ENCODE measurements around the gene SFXN5. TPM values are rescaled to one million over a fixed set of nuclear protein-coding genes. Genes with fewer than 3 reads are reported as not detected.
A peak's percentile ranks its signal among the peaks of the same experiment; 100 is the strongest.
"Not testable (repeated sequence)": the region's sequence is repeated elsewhere in the genome, so short reads cannot be mapped to it uniquely, and the experiment has no call there.

The SFXN5 gene
- total RNA-seq, 1 donor from 2014 or later = 20.2 TPM

DNA sequence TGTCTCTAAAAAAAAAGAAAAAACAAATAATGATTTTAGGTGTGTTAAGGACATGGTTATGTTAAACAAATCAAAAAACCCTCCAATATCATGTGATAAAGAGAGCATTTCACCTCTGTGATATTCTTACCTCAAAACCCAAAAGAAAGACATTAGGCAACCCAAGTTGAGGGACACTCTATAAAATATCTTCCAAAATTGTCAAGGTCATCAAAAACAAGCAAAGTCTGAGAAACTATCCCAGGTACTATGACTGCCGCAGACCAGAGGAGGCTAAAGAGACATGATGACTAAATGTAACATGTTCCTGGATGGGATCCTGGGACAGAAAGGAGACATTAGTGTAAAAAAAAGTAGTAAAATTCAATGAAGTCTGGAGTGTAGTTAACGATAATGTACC is 4.5 kb downstream of the SFXN5 start:
- Mint-ChIP-seq H3K27ac (no peak overlapping the region), H3K9me3 (no peaks in the 10 kb centered on the region), H3K27me3 (ENCODE audit: low read depth) (no peaks in the 10 kb centered on the region), H3K4me1 (peaks cover 31% of the 10 kb centered on the region), H3K36me3 (no peaks in the 10 kb centered on the region), H3K4me3 (no peak overlapping the region)
- TF ChIP-seq, protein P1, sequence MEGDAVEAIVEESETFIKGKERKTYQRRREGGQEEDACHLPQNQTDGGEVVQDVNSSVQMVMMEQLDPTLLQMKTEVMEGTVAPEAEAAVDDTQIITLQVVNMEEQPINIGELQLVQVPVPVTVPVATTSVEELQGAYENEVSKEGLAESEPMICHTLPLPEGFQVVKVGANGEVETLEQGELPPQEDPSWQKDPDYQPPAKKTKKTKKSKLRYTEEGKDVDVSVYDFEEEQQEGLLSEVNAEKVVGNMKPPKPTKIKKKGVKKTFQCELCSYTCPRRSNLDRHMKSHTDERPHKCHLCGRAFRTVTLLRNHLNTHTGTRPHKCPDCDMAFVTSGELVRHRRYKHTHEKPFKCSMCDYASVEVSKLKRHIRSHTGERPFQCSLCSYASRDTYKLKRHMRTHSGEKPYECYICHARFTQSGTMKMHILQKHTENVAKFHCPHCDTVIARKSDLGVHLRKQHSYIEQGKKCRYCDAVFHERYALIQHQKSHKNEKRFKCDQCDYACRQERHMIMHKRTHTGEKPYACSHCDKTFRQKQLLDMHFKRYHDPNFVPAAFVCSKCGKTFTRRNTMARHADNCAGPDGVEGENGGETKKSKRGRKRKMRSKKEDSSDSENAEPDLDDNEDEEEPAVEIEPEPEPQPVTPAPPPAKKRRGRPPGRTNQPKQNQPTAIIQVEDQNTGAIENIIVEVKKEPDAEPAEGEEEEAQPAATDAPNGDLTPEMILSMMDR (IDR thresholded peaks at IDR 0.05; ENCODE audit: unreplicated experiment) = no peak
- DNase-seq (ENCODE audit: low spot score in 2 of 2, unreplicated experiment in 2 of 2) = no peak

DNA sequence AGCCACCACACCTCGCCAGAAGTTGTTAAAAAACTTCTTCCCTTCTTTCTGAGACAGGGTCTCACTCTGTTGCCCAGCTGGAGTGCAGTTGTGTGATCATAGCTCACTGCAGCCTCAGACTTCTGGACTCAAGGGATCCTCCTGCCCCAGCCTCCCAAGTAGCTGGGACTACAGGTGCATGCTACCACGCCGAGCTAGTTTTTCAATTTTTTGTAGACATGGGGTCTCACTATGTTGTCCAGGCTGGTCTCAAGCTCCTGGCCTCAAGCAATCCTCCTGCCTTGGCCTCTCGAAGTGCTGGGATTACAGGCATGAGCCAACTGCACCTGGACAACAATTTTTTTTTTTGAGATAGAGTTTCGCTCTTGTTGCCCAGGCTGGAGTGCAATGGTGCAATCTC is 6.4 kb downstream of the SFXN5 start:
- peaks cover 25% of the 10 kb centered on the region for H3K4me1 Mint-ChIP-seq

DNA sequence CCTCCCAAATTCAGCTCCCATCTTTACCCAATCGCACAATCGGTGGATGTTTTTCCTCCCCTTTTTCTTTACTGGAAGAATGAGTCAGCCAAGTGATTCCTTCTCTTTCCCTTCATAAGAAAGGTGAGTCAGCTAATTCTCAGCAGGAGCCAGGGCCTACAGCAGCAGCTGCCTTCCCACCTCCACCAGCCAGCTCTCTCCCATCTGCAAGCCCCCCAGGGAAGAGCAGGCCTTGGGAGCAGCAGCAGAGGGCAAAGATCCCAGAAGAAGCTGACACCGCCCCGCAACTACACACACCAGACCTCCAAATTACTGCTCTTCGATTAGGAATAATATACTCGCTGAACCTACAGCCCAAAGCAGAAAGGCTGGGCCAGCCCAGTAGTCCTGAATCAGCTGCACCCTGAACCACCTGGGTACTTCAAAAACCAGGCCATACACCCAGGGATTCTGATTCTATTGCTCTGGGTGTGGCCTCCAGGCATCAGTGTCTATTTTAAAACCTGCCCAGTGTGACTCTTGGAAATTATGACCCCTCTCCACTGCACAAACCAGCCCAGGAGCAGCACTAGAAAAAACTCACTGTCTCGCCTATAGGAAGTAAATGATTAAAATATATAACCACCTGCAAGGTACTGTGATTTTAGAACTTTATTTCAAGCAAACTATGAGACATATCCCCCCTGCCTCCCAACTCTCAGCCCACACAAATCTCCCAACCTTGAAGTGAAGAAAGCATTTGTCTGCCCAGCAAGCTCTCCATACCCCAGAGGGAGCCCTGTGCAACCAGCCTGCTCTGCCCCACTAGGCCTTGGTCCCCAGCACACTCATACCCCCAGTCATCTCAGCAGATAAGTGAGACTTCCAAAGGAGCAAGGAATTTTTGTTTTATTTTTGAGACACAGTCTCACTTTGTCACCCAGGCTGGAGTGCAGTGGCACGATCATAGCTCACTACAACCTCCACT is 7.3 kb downstream of the SFXN5 start:
- H3K4me1 Mint-ChIP-seq = peaks cover 17% of the 10 kb centered on the region
- H3K36me3 Mint-ChIP-seq = no peaks in the 10 kb centered on the region
- no peak for DNase-seq (ENCODE audit: low spot score in 2 of 2, unreplicated experiment in 2 of 2)
- H3K4me3 Mint-ChIP-seq = no peak overlapping the region
- H3K9me3 Mint-ChIP-seq = no peaks in the 10 kb centered on the region
- no peaks in the 10 kb centered on the region for H3K27me3 Mint-ChIP-seq (ENCODE audit: low read depth)
- TF ChIP-seq, protein P1 (IDR thresholded peaks at IDR 0.05; ENCODE audit: unreplicated experiment) = no peak
- peak overlapping the region; percentile 23 for H3K27ac Mint-ChIP-seq

More for the DNA sequence above, 6.4 kb downstream of the SFXN5 start:
- H3K27me3 Mint-ChIP-seq (ENCODE audit: low read depth); H3K9me3 Mint-ChIP-seq; H3K36me3 Mint-ChIP-seq; H3K27ac Mint-ChIP-seq; DNase-seq (ENCODE audit: low spot score in 2 of 2, unreplicated experiment in 2 of 2); H3K4me3 Mint-ChIP-seq: not testable (repeated sequence)

DNA sequence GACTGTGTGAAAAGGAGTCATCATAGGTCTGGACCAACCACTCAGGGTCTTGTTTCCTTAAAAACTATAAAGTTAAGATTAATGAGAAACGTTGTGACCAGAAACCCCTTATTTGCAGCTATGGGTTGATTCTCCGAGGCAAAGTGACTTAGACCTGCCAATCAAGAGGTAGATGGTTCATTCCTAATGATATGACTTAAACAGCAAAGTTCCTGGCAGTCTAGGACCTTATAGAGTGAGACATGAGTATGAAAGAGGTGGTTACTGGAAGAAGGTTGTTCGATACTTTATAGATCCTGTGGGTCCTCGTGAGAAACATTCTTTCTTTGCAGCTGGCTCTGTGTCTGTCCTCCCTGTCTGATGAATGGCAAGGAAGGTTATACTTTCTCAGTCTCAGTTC is 8.0 kb downstream of the SFXN5 start:
- no peak overlapping the region for H3K4me3 Mint-ChIP-seq
- H3K27ac Mint-ChIP-seq = peak overlapping the region; percentile 23
- no peaks in the 10 kb centered on the region for H3K9me3 Mint-ChIP-seq
- no peaks in the 10 kb centered on the region for H3K27me3 Mint-ChIP-seq (ENCODE audit: low read depth)
- peaks cover 11% of the 10 kb centered on the region for H3K4me1 Mint-ChIP-seq
- no peak for DNase-seq (ENCODE audit: low spot score in 2 of 2, unreplicated experiment in 2 of 2)
- TF ChIP-seq, protein P1 (IDR thresholded peaks at IDR 0.05; ENCODE audit: unreplicated experiment) = no peak
- no peaks in the 10 kb centered on the region for H3K36me3 Mint-ChIP-seq

DNA sequence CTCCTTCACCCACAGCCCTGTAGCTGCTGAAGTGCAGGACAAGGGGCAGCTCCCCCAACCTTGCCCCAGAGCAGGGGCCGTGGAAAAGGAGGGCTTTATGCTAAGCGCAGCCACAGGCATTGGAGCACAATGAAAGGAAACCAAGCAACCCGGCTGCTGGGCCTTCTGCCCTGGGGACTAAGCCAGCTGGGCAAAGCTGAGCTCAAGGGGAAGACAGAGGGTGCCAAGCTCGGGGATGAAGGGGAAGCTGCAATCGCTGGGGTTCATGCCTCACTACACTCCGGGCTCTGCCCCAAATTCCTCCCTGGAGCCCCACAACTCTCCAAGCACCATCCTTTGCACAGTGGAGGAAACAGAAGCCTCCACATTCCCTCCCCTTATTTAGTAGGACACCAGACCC is 12.4 kb downstream of the SFXN5 start:
- Mint-ChIP-seq H3K9me3 (peaks cover 9% of the 10 kb centered on the region), H3K4me3 (no peak overlapping the region), H3K36me3 (peaks cover 22% of the 10 kb centered on the region), H3K27me3 (ENCODE audit: low read depth) (no peaks in the 10 kb centered on the region), H3K4me1 (peaks cover 5% of the 10 kb centered on the region), H3K27ac (no peak overlapping the region)
- no peak for DNase-seq (ENCODE audit: low spot score in 2 of 2, unreplicated experiment in 2 of 2)
- TF ChIP-seq, protein P1 (IDR thresholded peaks at IDR 0.05; ENCODE audit: unreplicated experiment) = no peak

DNA sequence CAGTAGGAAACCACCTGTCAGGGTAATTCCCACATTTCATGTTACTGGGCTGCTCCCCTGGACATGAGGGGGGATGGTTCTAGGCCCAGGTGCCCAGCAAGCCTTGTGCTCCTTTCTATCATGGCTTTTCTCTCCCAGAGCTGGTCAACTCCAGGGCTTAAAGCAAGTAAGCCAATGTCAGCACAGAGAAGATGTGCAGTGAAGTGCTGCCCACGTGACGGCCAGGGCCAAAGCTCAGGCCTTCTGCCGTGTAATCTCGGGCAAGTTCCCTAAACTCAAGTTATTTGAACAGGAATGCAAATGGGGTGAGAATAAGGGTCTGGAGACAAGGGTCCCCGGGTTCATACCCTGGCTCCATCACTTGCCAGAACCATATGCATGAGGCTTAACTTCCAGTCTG is 16.5 kb downstream of the SFXN5 start:
- DNase-seq (ENCODE audit: low spot score in 2 of 2, unreplicated experiment in 2 of 2) = no peak
- no peaks in the 10 kb centered on the region for H3K27me3 Mint-ChIP-seq (ENCODE audit: low read depth)
- peaks cover 10% of the 10 kb centered on the region for H3K4me1 Mint-ChIP-seq
- H3K27ac Mint-ChIP-seq = no peak overlapping the region
- TF ChIP-seq, protein P1 (IDR thresholded peaks at IDR 0.05; ENCODE audit: unreplicated experiment) = no peak
- no peak overlapping the region for H3K4me3 Mint-ChIP-seq
- H3K36me3 Mint-ChIP-seq = peaks cover 22% of the 10 kb centered on the region
- peaks cover 9% of the 10 kb centered on the region for H3K9me3 Mint-ChIP-seq
